ENCODE measurements around the gene GAREM1.

Gene GAREM1

DNA sequence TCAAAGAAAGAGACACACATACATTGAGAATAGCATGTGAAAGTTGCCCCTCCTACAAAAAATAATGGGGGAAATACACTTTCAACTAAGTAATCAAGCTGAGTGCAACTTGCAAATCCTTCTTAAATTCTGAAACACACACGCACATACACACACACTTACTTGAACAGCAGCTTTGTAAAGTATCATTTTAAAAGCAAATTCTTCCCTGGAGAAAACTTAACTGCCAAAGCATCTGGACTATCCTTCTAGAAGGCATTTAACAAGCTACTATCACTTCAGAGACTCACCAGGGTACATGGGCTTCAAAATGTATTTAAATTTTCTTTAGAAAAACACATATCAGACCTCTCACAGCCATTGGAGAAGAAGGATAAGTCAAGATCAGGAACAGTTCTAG is 15.3 kb downstream of the GAREM1 start:
- FAIRE-seq: no peak

DNA sequence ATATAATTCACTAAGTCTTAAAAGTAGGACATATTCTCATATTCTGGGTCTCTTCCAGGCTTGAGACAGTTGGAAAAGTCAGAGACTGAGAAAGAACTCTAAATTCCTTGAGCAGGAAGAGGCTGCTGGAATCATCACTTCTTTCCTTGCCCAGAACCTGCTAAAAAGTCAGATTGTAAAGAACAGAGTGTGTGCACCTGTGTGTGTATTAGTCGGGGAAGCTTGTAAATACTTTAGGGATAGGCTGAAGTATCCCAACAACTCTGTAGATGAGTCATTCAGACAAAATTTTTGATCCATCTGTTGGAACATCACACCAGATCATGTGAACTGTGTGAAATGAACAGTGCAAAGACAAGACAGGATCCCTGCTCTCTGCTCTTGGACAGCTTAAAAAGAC is 16.1 kb downstream of the GAREM1 start:
- no peak for FAIRE-seq

DNA sequence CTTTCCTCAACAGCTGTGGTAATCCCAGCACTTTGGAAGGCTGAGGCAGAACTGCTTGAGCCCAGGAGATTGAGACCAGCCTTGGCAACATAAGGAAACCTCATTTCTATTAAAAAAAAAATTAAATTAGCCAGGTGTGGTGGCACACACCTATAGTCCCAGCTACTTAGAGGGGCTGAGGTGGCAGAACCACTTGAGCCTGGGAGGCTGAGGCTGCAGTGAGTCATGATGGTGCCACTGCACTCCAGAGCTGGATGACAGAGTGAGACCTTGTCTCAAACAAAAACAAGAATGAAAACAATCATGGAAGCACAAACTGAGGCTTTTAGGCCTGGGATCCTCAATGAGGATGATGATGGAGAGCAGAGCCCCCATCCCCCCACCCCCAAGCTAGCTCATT is 19.8 kb downstream of the GAREM1 start:
- no peak for FAIRE-seq

DNA sequence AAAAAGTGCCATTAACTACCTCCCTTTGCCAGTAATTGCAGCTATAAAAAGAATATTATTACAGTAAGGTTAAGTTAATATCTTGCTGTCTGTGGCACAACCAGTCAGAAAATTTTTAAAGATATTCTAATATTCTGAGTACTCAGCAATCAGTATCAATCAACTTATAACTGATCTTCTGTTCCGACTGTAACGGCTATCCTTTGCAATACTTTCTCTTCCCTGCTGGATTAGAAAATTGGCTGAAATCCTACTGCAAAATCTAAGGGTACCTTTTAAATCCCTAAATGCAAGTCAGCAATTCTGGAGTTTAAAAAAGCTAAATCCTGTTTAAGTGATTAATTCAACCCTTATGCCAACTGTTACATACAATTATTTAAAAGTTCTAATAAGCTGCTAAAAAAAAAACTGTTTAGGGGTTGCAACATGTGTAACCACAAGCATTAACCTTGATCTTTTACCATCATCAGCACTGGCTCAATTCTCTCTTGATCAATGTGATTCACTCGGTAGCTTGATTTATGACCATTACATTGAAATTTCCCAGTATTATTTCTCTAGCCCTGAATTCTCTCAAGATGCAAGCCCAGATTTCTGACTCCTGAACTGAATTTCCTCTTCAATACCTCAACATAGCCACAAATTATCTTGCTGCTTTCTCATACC is 20.5 kb downstream of the GAREM1 start:
- FAIRE-seq: no peak

DNA sequence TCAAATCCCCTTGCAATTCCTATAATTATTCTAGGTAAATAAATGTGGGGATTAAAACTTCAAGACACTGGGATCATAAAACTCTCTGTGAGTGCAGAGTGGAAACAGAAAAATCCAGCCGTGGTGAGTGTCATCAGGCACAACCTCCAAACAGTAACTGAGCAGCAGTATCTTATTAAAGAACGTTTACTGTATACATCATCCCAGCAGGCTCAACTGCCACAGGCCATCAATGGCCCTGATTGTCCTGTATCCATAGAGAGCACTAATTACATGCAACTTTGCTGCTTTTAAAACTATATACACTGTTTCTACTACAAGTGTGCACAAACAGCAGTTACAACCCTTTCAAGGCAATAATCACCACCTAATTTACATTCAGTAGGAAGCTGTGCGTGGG is 23.9 kb downstream of the GAREM1 start:
- FAIRE-seq: no peak

DNA sequence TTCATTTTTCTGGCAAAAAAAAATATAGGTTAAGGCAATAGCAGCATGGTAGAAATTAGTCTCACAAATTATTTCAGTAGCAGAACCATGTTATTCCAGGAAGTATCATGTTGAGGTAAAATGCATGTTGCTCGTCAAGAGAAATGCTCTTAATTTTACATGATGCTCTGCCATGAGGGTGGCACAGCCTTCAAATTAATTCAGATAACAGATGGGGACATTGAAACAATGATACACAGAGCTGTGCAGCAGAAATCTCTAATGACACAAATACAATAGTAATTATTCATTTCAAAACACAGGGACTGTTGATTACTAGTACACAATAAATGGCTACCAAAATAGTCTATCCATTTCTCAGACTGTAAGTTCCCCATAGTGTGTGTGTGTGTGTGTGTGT is 24.8 kb downstream of the GAREM1 start:
- FAIRE-seq: no peak

DNA sequence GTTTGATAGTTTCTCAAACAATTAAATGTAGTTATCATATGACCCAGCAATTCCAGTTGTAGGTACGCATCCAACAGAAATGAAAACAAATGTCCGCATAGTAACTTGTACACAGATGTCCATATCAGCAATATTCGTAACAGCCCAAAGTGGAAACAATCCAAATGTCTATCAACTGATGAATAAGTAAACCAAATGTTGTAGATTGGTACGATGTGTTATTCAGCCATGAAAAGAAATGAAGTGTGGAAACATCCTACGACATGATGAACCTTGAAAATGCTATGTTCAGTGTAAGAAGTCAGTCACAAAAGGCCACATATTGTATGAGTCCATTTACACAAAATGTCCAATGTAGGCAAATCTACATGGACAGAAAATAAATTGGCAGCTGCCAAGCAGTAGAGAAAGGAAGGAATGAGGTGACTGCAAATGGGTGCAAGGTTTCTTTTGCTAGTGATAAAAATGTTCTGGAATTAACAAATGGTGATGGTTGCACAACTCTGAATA is 26.9 kb downstream of the GAREM1 start:
- FAIRE-seq: no peak

DNA sequence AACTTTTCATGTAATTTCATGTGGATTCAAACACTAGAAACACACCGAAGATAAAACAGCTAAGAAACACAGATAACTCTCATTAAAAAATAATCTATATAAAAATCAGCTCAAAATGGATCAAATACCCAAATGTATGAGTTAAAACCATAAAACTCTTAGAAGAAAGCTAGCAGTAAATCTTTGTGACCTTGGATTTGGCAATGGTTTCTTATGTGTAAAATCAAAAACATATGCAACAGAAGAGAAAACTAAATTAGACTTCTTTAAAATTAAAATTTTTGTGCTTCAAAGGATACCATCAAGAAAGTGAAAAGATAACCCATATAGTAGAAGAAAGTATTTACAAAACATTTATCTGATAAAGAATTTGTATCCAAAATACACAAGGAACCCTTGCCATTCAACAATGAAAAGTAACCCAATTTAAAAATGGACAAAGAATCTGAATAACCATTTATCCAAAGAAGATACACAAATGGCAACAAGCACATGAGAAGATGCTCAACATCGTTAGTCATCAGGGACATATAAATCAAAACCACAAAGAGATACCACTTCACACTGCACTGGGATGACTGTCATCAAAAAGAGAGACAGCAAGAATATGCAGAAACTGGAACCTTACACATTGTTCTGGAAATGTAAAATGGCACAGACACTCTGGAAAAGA is 27.5 kb downstream of the GAREM1 start:
- peak; percentile 14 for FAIRE-seq

DNA sequence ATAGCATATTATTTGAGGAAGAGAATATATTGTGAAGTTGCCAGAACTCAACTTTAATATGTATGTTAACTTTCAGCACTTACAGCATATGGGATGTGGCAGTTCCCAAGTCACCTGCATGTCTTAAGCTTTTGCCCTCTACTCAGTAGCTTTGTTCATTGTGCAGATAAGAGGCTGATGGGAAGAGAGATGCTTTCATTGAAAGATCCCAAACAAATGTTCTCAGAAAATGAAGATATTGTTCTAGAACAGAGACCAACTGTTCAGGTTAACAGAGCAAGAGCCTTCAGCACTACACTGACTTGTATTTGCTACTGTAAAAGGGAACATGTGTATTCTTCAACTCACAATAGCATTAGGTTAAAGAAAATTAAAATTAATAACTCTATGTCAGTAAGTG is 28.1 kb downstream of the GAREM1 start:
- no peak for FAIRE-seq

DNA sequence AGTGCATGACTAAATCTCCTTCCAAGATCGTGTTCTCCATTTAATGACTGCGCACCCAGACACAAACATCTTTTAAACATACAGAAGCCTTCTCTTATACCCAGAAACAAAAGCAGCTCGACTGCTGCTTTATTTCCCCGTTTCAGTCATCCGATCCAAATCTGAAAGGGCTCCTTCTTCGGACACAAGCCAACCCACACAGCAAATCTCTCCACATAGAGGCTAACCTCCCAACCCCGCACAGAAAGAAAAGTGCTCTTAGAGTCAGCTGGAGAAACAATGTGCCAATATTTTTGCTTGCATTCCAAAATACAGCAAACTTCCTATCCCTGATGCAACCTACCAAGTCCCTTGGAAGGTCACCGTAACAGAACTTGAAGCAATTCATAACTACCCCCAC is 29.1 kb downstream of the GAREM1 start:
- no peak for FAIRE-seq

DNA sequence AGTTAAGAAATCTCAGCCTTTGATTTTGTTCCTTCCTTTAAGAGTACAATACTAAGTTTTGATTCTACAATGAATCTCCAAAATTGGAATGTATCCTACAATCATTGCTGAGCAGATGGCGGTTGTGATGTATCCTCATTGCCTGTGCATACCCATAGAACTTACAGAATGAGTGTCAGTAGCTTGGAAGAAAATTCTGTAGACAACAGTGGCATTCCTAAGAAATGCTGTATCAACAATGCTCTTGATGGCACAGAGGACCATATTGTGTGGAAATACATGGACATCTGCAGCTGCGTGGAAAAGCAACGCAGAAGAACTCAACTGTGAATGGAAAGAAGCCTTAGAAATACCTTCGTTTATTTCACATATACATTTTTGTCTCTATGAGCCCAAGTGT is 30.2 kb downstream of the GAREM1 start:
- no peak for FAIRE-seq

DNA sequence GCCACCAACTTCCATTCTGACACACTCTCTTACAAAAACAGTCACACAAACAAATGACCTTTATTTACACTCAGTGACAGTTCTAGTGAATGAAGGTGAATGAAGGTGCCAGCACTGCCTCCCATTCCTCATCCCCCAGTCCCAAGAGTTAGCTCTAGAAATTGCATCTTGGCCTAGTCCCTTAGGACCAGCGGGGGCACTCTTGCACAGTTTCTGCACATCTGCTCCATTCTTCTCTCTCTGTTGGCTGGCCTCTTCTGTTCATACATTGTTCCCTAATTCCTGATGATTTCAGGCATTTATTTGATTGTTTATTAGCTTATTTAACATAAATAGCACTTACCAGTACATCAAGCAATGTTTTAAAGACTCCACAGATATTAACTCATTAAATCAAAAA is 30.9 kb downstream of the GAREM1 start:
- FAIRE-seq: no peak

DNA sequence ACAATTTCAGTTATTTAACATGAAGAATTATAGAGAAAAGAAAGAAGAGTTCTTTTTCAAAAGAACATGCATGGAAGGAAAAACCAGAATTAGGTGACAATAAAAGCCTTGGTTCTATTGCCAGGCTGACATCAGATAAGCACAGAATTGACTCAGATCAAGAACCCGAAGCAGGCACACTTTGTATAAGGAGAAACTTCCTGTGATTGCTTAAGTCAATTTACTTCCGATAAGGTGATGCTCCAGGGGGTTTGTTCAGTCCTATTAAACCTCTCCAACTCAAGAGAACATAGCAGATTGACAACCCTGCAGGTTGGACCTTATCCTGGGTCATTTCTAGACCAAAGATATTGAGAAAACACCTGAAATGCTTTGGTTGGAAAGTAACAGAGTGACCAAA is 31.4 kb downstream of the GAREM1 start:
- no peak for FAIRE-seq

DNA sequence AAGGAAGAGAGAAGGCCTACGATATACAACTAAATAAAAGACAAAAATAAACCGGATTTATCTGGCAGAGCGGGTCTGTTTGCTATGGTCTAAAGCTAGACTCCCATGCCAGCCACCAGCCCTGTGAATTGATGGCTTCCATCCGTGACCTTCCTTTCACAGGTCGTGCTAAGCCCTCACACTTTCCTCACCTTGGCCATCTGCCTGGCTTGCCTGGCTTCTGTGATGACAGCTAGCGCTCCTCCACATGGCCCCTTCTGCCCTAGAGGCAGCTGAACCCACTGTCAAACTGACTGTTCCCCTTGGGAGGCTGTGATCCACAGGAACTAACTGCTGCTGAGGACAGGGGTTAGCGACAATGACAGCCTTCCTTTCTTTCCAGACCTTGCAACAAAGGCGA is 32.5 kb downstream of the GAREM1 start:
- no peak for FAIRE-seq

DNA sequence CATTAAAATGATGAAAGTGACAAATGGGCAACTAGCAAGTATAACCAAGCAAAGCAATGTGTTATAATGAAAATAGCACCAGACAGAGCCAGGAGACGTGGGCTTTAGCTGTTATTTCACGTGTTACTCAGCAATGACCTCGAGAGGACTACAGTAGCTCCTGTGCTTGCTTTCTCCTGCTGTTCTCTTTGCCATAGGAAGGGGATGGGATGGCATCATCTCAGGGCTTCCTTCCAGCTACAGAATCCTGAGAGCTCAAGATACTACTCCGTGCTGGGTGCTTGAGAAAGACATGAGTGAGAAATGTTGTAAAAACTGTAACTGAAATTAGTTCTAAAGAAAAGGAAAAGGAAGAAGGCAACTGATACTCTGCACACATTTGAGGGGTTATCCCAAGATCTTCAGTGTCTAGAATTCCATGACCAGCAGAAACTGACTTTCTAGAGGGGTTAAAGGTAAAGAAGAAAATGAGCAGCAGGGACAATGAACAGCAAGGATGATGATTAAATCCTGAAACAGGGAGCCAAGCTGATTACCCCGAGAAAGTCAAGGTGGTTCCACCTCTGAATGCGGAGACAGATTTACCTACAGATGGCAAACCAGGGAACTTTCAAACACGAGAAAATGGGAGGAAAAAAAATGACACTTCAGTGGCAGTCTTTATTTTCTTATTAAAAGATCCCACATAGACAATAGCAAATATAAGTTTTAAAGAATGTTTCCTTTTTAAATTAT is 33.4 kb downstream of the GAREM1 start:
- FAIRE-seq: no peak

DNA sequence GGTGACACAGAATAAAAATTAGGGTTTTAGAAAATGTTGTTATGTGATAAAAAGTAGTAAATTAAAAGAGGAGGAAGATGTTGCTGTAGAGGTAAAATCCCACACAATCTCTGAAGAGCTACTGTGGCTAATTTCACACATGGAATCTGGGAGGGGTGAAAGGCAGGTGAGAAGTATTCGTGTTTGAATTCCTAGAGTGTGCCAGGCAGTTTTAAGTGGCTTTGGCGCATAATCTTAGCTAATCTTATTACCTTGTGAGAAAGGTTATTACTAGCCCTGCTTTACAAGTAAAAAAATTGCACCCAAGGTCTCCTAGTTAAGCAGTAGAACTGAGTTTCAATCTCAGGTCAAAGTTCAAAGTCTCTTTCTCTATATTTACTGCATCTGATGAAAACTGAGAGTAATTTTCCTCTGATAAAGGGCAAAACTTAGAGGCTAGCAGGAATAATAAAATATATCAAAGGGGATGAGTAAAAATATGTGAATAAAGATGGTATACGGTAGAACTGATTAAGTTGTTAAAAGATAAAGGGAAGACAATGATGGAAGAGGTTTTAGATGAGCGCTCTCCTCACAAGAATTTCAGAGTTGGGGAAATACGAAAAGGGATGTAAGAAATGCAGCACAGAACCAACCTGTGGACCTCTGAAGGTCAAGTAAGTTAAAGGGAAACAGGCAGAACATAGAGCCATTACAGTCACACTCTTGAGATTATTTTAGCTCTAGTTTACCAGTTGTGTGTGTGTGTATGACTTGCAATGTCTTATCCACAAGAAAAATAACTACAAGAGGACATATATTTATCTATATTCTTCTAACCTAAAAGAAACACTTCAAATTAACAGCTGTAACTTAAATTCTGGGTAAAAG is 34.8 kb downstream of the GAREM1 start:
- no peak for FAIRE-seq

DNA sequence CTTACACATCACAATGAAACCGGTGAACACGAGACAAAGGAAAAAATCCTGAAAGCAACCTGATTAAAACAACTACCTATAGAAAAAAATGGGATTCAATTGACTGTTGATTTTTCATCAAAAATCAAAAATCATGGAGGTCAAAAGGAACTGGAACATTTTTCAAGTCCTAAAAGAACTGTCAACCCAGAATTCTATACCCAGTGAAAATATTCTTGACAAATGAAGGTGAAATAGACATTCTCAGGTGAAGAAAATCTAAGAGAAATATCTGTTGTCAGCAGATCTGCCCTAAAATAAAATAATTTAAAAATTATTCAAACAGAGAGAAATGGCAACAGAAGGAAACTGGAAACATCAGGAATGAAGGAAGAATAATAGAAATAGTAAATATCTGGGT is 38.9 kb downstream of the GAREM1 start:
- FAIRE-seq: no peak

DNA sequence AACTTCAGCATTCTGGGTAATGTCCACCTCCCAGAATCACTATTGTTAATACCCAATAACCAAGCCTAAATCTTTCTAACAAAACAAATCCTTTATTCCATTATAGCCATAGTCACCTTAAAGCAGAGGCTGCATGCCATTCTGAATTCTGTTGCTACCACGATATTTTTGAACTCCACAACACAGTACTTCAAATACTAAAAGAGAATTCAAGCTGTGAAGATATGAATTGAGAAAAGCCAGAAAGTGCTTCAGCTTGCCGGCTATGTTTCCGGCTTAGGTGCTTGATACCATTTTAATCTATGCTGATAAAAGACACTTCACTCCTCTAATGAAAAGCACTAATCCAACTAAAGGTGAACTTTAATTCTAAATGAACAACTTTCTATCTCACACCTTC is 41.3 kb downstream of the GAREM1 start:
- FAIRE-seq: no peak

DNA sequence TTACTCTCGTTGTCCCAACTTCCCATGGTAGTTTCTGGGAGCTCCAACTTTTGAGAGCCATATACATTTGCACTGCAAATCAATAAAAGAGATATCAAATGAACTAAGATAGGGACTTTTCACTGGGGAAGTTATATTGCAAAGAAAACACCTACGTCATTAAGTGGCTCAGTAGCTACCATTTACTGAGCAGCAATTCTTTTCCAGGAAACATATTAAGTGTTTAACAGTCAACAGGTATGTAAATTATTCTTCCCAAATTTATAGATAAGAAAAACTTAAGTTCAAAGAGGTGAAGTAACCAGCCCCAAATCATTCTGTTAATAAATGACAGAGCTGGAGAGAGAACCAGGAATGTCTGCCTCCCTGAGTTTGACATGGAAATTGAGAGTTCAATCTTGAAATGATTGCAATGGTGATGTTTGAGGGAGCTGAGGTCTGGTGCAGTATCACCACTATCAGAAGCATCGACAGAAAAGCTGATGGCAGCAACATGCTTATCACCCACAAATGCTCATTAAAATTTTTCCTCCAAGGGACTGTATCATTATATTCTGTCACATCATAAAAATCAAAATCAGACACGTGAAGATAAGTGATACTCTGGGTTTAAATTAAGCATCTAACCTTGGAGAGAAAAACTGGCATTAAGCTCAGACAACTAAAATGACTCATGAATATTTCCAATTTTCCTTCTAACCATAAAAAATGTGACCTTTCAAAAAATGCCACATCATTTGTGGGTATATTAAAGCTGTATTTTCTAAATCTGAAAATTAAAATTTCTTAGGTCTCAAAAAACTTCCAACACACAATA is 43.4 kb downstream of the GAREM1 start:
- no peak for FAIRE-seq

DNA sequence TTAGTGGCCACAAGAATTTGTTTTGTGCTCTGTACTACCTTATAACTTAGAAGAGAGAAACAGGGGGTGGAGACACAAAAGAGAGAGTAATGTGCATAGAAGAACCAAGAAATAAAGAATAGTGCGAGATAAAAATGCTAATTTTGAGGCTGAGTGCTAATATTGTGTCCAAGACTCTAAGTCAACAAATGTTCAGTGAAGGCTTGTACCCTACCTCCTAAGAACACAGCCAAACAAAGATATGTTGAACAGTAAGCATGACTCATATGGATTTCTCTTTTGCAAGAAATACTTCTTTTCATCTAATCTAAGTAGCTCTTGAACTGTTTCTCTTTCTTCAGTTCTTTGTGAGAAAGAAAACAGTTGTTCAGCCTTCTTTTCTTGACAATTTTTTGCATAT is 45.2 kb downstream of the GAREM1 start:
- FAIRE-seq: no peak

DNA sequence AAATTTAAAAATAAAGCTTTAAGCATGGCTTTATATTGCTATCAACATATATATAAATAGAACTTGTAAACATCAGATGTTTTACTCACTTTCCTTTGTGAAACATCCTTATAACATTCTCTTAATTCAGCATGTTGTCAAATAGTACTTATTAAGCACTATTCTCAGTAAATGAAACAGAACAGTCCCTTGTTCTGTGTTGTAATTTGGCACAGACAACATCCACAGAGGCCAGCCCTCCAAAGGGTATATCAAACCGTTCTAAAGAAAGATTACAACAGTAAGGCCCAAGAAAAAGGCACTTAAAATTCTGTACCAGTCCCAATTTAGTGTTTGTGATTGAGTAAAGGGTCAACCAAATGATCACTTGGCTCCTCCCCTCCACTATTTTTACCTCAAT is 46.0 kb downstream of the GAREM1 start:
- FAIRE-seq: no peak

Data from colon (tissue), 2 donors.